ENCODE measurements around the gene PPWD1. TPM values are rescaled to one million over a fixed set of nuclear protein-coding genes. Genes with fewer than 3 reads are reported as not detected.
"Not testable (repeated sequence)": the region's sequence is repeated elsewhere in the genome, so short reads cannot be mapped to it uniquely, and the experiment has no call there.

Gene PPWD1
- total and polyA plus RNA-seq, 10 donors: 27.6 to 108 (median 56.4) TPM

- TF ChIP-seq CTCF (IDR thresholded peaks at IDR 0.05 in 8 of 11, conservative IDR thresholded peaks at IDR 0.05 in 3 of 11): no peak
- no peak for TF ChIP-seq POLR2AphosphoS5 (IDR thresholded peaks at IDR 0.05)
- no peak for TF ChIP-seq POLR2A (IDR thresholded peaks at IDR 0.05)
- Histone ChIP-seq H3K27ac (no peak overlapping the region), H3K4me1 (peaks cover 0 to 18% (median 0%) of the 10 kb centered on the region in 6 donors)
These were observed 14.0 kb downstream of the PPWD1 start for GRCh38 chr5:65577141-65577540.

GRCh38 chr5:65588694-65589093 lies 25.6 kb downstream of the PPWD1 start:
- intact Hi-C loops (cut with DNase I; ENCODE audit: low total_unique reads): no loop called here
- H3K36me3 ChIP-seq: peaks cover 0 to 100% (median 81%) of the 10 kb centered on the region in 6 donors
- H3K4me1 ChIP-seq: peaks cover 0 to 11% (median 0%) of the 10 kb centered on the region in 6 donors
- no peaks in the 10 kb centered on the region for H3K27me3 ChIP-seq (replicated peaks in 1 of 7)
- H3K9me3 ChIP-seq: no peaks in the 10 kb centered on the region
- no peak overlapping the region for H3K4me3 ChIP-seq
- peak overlapping the region in 1 of 8 donors; percentile 42 for H3K27ac ChIP-seq
- TF ChIP-seq POLR2AphosphoS5 (IDR thresholded peaks at IDR 0.05) (no peak), CTCF (IDR thresholded peaks at IDR 0.05 in 8 of 11, conservative IDR thresholded peaks at IDR 0.05 in 3 of 11) (no peak), POLR2A (IDR thresholded peaks at IDR 0.05) (no peak)
- DNase-seq: no peak
- 92 to 99% (median 96%) methylated on average over 2 of the region's 2 CpGs for WGBS, 5 donors

More at GRCh38 chr5:65577141-65577540, 14.0 kb downstream of the PPWD1 start:
- intact Hi-C loops (cut with DNase I; ENCODE audit: low total_unique reads): no loop called here
- Histone ChIP-seq H3K27me3 (replicated peaks in 1 of 7) (no peaks in the 10 kb centered on the region), H3K4me3 (no peak overlapping the region), H3K9me3 (no peaks in the 10 kb centered on the region), H3K36me3 (peaks cover 0 to 91% (median 55%) of the 10 kb centered on the region in 6 donors)
- DNase-seq: no peak

- H3K27me3 ChIP-seq (replicated peaks in 1 of 7); H3K4me1 ChIP-seq; intact Hi-C loops (cut with DNase I; ENCODE audit: low total_unique reads); H3K27ac ChIP-seq; DNase-seq; H3K4me3 ChIP-seq: not testable (repeated sequence)
- peaks cover 2 to 100% (median 70%) of the 10 kb centered on the region in 6 donors for H3K36me3 ChIP-seq
- WGBS, 5 donors: 86 to 100% (median 95%) methylated on average over 1 of the region's 1 CpG; no CpG with 5 or more reads in 1 of the 5 donors
- peaks cover 0 to 20% (median 8%) of the 10 kb centered on the region in 8 donors for H3K9me3 ChIP-seq
These were observed 38.7 kb downstream of the PPWD1 start for GRCh38 chr5:65601761-65602160.

GRCh38 chr5:65611524-65611923 lies 48.4 kb downstream of the PPWD1 start:
- H3K27me3 ChIP-seq (replicated peaks in 1 of 7): no peaks in the 10 kb centered on the region
- no peak for DNase-seq
- intact Hi-C loops (cut with DNase I; ENCODE audit: low total_unique reads): no loop called here
- peaks cover 0 to 4% (median 0%) of the 10 kb centered on the region in 6 donors for H3K4me1 ChIP-seq
- no peak for TF ChIP-seq POLR2A (IDR thresholded peaks at IDR 0.05)
- no peak for TF ChIP-seq POLR2AphosphoS5 (IDR thresholded peaks at IDR 0.05)
- TF ChIP-seq CTCF (IDR thresholded peaks at IDR 0.05 in 8 of 11, conservative IDR thresholded peaks at IDR 0.05 in 3 of 11): no peak
- H3K4me3 ChIP-seq: no peak overlapping the region
- WGBS, 5 donors: 89 to 97% (median 94%) methylated on average over 3 of the region's 3 CpGs
- no peaks in the 10 kb centered on the region for H3K9me3 ChIP-seq
- peaks cover 0 to 100% (median 82%) of the 10 kb centered on the region in 6 donors for H3K36me3 ChIP-seq
- H3K27ac ChIP-seq: no peak overlapping the region

Measured in spleen (tissue), 11 donors.